Activated CD4-positive, alpha-beta T cell treated with anti-CD3 and anti-CD28 coated beads, Interleukin-2, amount 50 U/mL, for 24 hours (primary cell): Measurements from ENCODE around the gene RAD18.

Source experiments
- DNase-seq, 2 donors: peaks; one replicate each; pipeline ENCODE4 v3.0.0-alpha.2; 2020; ENCODE audit warnings: low read depth in 1 of 2, low spot score in 1 of 2

Gene RAD18

GRCh38 chr3:8966150-8966819 is 3.0 kb upstream of the RAD18 start:
- no peak for DNase-seq

- DNase-seq = no peak
These were observed 1.4 kb upstream of the RAD18 start for GRCh38 chr3:8964436-8965370.

DNA sequence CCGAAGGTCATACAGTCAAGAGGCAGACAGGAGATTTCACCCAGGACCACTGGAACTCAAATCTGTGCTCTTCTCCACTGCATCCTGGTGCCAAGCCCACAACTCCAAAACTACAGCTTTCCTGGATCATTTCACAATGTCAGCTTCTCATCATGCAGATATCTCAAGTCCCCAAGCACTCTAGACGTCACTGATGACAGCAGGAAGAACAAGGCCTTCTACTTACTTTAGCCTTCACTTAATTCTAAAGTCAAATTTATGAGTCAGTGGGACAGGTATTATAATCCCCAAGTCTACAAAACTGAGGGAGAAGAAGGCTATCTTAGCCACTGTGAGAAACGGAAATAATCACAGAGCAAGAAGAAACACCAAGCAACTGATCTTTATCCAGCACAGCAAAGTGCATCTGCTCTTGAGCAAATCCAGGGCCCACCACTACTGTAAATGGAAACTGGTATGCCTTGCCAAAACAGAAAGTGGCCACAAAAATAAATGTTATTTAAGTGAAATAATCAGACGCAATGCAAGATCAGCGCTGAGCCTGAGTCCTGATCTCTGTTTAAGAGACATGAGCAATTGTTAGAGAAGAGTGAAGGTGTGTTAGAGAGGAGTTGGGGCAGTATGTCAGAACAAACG is 928 bp downstream of the RAD18 start:
- no peak for DNase-seq

DNA sequence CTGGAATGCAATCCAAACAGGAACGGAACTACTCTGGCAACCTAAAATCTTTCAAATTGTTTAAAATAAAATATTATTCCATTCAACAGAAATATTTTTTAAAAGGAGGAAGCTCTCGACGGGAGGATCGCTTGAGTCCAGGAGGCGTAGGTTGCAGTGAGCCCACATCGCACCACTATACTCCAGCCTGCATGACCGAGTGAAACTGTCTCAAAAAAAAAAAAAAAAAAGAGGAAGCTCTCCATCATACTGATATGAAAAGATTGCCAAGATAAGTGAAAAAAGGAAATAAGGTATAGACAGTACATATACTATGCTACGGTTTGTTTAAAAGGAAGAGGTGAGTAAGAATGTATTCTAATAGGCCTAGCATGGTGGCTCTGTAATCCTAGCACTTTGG is 3.6 kb downstream of the RAD18 start:
- DNase-seq = no peak

DNA sequence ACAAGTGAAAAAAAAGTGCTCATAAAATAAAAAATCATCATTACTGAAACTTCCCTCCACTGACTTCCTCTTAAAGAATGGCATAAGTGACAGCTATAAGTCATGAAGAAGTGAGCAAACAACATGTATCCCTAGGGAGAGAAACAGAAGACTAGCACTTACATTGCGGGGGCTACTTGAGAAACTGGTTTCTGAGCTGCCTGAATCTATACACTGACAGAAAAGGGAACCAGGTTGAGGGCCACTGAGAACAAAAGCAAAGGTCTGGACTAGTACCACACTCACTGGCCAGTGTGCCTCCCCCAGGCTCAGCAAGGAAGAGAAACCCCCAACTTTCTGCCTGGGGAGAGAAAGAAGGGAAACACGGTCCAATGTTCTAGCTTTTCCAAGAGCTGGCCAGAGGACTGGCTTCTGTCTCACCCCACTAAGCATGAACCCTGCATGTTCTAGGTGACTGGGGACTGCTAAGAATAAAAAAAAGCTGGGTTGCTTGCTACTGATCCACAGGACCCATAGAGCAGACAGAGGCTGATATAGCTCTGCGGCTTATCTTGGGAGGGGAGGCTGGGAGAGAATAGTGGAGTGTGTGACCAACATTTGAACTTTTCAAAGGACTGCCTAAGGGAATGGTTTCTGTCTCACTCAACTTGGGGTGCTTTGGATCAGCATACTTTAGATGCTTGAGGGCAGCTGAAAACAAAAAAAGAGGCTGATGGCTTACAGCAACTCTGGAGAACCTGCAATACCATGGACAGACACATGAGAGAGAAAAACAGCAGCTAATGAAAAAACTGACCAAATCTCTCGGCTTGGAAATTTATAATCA is 8.1 kb downstream of the RAD18 start:
- no peak for DNase-seq

GRCh38 chr3:8953313-8953712 is 10.0 kb downstream of the RAD18 start:
- no peak for DNase-seq

DNA sequence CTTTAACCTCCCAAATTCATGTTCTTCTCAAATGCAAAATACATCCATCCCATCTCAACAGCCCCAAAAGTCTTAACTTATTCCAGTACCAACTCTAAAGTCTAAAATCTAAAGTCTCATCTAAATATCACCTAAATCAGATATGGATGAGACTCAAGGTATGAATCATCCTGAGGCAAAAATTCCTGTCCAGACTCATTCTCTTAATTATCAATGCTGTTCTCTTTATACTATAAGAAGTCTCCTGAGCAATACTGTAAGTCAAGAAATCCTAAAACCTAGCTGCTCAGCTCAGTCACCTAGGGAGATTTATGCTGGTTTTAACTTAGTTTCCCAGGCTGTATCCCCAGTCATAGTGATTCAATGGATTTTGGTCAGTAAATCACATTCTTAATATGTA is 11.1 kb downstream of the RAD18 start:
- no peak for DNase-seq

GRCh38 chr3:8945890-8946600 is 17.2 kb downstream of the RAD18 start:
- DNase-seq = no peak

- no peak for DNase-seq
These were observed 20.4 kb downstream of the RAD18 start for GRCh38 chr3:8942746-8943488.

GRCh38 chr3:8942115-8942514 is 21.2 kb downstream of the RAD18 start:
- DNase-seq = no peak

DNA sequence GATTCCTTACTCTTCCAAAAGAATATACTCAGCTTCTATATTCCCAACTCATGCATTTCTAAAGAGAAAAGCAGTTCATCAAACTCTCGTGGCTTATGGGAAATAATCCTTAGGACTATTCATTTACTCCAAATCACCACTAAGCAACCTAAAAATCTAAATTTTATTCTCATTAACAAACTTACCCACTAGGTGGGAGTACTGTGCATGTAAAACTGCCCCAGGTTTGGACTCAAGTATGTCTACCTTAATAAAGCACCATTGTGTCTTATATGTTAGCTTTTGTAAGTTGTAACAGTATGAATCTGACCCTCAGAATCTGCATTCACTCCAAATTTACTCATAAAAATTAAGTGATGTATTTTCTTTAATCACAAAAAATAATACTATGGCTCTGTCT is 25.3 kb downstream of the RAD18 start:
- no peak for DNase-seq

DNA sequence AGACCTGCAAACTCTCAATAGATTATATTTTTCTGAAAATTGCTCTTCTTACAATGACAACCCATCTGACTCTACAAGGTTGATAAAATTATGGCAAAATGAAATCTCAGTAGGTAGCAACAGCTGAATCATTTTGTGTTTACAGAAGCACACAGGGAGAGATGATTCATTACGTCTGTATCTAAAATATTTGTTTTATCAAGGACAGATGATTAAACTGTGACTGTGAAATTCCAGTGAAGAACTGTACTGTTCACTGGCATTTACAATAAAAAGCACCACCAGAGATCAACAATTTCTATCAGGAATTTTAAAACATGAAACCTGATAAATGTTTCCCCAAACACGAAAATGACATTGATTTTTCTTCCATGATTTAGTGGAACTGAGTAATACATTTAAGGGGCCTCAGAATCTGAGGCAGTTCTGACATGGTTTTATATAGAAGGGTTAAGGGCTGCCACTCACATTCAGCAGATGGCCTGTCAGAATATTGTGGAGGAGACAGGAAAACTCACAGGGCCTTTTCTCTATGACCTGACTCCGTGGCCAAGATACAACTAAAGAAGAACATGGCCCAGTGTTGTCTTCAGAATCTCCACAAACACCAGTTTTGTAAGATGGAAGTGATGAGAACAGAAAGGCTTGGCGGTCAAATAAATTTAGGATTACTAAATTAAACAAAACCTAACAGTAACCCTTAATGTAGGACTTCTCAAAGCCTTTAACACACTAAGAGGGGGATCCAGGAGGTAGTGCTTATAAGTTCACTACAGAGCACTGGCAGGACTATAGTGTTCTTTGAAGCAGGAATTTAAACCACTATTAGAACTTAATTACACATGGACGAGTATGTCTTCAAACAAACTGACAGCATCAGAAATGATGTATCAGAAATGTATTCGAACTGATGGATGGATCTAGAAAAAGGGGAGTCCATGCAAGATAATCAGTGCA is 25.9 kb downstream of the RAD18 start:
- DNase-seq = no peak

DNA sequence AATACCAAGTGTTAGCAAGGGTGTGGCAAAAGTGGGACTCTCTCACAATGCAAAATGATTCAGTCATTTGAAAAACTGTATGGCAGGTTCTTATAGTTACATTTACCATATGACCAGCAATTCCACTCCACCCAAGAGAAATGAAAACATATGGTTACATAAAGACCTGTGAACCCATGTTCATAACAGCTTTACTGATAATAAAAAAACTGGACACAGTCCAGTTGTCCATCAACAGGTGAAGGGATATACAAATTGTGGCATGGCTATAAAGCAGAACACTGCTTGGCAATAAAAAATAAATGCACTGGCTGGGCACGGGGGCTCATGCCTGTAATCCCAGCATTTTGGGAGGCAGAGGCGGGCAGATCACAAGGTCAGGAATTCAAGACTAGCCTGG is 30.8 kb downstream of the RAD18 start:
- DNase-seq = no peak

GRCh38 chr3:8931342-8931741 is 31.9 kb downstream of the RAD18 start:
- no peak for DNase-seq

DNA sequence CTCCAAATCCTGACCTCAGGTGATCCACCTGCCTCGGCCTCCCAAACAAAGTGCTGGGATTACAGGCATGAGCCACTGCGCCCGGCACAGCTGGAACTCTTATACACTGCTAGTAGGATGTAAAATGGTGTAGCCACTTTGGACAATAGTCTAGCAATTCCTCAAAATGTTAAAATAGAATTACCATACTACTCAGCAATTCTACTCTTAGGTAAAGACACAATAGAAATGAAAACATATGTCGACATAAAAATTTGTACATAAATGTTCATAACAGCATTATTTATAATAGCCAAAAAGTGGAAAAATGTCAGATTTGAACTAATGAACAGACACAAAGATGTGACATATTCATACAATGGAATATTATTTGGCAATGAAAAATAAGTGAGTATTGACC is 33.4 kb downstream of the RAD18 start:
- no peak for DNase-seq

DNA sequence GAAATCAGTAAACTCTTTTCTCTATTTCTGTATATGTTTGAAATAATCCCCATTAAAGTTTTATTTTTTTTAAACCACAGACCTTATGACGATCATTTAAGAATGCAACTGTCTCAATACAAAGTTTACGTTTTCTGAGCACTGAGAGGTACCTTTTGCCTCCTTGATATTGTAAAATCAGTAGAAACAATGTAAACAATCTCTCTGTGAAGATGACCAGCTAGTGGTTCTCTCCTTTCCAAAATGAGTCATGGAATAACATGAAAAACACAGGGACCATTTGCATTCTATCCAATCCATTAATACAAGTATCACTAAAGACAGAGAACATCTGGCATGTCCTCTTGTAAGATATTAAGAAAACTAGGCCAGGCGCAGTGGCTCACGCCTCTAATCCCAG is 48.8 kb downstream of the RAD18 start:
- no peak for DNase-seq

DNA sequence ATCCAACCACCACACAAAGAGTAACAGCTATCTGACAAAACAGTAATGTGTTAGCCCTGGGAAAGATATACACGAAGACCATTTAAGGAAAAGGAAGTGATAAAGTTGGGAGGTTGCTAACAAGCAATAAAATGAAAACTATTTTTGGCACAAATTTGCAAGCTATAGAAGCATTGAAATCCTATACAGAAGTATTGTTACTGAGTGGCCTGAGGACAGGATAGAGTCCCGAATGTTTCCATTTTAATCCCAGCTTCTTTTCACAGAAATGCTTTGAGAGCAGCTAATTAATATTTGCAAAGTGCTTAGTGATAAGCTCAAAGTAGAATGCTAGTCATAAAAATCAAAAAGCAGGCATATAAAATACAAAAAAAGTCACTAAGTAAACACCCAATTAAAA is 51.5 kb downstream of the RAD18 start:
- no peak for DNase-seq

GRCh38 chr3:8909160-8909559 is 54.1 kb downstream of the RAD18 start:
- no peak for DNase-seq

- DNase-seq = no peak
These were observed 60.1 kb downstream of the RAD18 start for GRCh38 chr3:8903191-8903590.
